Suprapubic skin (tissue), 4 donors: Measurements from ENCODE around the gene TBL2. TPM values are rescaled to one million over a fixed set of nuclear protein-coding genes. Genes with fewer than 3 reads are reported as not detected.
A peak's percentile ranks its signal among the peaks of the same experiment; 100 is the strongest.

Source experiments
- DNase-seq, 2 donors: peaks; one replicate each; pipeline ENCODE4 v3.0.0-alpha.2; 2019; ENCODE audit warnings: low spot score in 2 of 2
- H3K27ac ChIP-seq: fragments of 200-600 bp; sonication (generic); one replicate; pipeline ENCODE4 v1.5.1; 2019
- H3K27me3 ChIP-seq: fragments of 200-600 bp; sonication (generic); one replicate; pipeline ENCODE4 v1.5.1; 2019
- H3K36me3 ChIP-seq: fragments of 200-600 bp; sonication (generic); one replicate; pipeline ENCODE4 v1.5.1; 2019
- H3K4me1 ChIP-seq: fragments of 200-600 bp; sonication (generic); one replicate; pipeline ENCODE4 v1.5.1; 2019
- H3K4me3 ChIP-seq: fragments of 200-600 bp; sonication (generic); one replicate; pipeline ENCODE4 v1.5.1; 2019; ENCODE audit warnings: mild to moderate bottlenecking
- H3K9me3 ChIP-seq: fragments of 200-600 bp; sonication (generic); one replicate; pipeline ENCODE4 v1.5.1; 2019
- EP300 ChIP-seq: sonication (generic); formaldehyde crosslinking; IDR thresholded peaks from one replicate; pipeline ENCODE4 v1.6.1; 2017; ENCODE audit warnings: antibody characterized with exemption
- POLR2A ChIP-seq, 2 donors: fragments of 450-650 bp; IDR thresholded peaks; one replicate each; pipeline ENCODE4 v1.6.1; 2017; ENCODE audit warnings: antibody characterized with exemption in 2 of 2, mild to moderate bottlenecking in 2 of 2, moderate library complexity in 2 of 2
- POLR2AphosphoS5 ChIP-seq, 3 donors: sonication (generic); formaldehyde crosslinking; IDR thresholded peaks; one replicate each; pipeline ENCODE4 v1.6.1; 2017; ENCODE audit warnings: antibody characterized with exemption in 3 of 3
- WGBS: methylation state at CpG from one replicate; pipeline ENCODE4 v1.1.5; 2018; 5-methylcytosine and 5-hydroxymethylcytosine counted together
- total RNA-seq, 4 donors: library from RNA; depleted of rRNA; stranded (reverse); fragments of >200 nt; gene quantifications; one replicate each; pipeline ENCODE4 v1.1.0, GENCODE V29; 2016
- TF ChIP-seq, protein P1 (sequence below), 2 donors: fragments of 200-600 bp in 1 of 2; fragments of 450-650 bp in 1 of 2; sonication (generic) in 1 of 2; IDR thresholded peaks; one replicate each; pipeline ENCODE4 v1.5.1; 2016 to 2019; ENCODE audit warnings: antibody characterized with exemption in 2 of 2, mild to moderate bottlenecking in 1 of 2, moderate library complexity in 1 of 2

Gene TBL2
- total RNA-seq = 10 to 100 TPM; 23.3 to 43.3 (median 40.8) TPM

GRCh38 chr7:73578342-73579128 lies at the start of gene TBL2:
TSS of gene TBL2 (minus strand) at chr7:73578579. CDS start at chr7:73578549, 30 bp downstream.
- DNase-seq = peak; percentile 99
- Histone ChIP-seq H3K4me3 (peak within 1 kb of the TSS; percentile 83), H3K36me3 (peaks cover 17% of the 10 kb centered on the region), H3K27me3 (no peaks in the 10 kb centered on the region), H3K9me3 (no peaks in the 10 kb centered on the region), H3K27ac (peak within 1 kb of the TSS; percentile 89), H3K4me1 (peaks cover 28% of the 10 kb centered on the region)
- 0% methylated on average over 7 of the region's 75 CpGs for WGBS
- TF ChIP-seq POLR2AphosphoS5 (IDR thresholded peaks at IDR 0.05) = peak in 1 of 3 donors; percentile 18
- TF ChIP-seq EP300 = no peak
- TF ChIP-seq, protein P1, sequence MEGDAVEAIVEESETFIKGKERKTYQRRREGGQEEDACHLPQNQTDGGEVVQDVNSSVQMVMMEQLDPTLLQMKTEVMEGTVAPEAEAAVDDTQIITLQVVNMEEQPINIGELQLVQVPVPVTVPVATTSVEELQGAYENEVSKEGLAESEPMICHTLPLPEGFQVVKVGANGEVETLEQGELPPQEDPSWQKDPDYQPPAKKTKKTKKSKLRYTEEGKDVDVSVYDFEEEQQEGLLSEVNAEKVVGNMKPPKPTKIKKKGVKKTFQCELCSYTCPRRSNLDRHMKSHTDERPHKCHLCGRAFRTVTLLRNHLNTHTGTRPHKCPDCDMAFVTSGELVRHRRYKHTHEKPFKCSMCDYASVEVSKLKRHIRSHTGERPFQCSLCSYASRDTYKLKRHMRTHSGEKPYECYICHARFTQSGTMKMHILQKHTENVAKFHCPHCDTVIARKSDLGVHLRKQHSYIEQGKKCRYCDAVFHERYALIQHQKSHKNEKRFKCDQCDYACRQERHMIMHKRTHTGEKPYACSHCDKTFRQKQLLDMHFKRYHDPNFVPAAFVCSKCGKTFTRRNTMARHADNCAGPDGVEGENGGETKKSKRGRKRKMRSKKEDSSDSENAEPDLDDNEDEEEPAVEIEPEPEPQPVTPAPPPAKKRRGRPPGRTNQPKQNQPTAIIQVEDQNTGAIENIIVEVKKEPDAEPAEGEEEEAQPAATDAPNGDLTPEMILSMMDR (IDR thresholded peaks at IDR 0.05) = peak in 1 of 2 donors; percentile 9
- TF ChIP-seq POLR2A (IDR thresholded peaks at IDR 0.05) = peak; percentile 65 to 79

DNA sequence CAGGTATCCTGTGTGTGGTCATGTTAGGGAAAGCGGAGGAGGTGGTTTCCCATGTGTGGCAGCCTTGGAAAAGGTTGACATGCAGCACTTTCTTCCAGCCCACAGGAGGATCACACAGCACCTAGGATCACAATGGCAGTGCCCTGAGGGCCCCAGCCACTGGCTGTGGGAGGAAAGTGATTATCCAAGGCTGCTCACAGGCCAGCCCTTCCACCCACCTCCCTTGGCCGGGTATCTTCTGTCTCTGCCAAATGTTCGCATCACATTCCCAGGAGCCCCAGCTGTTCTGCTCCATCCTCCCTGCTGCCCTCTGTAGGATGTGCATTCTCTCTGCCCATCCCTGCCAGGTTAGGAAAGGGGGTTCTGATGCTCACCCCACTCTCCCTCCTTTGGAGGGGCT lies 48.4 kb upstream of the TBL2 start:
- no peak overlapping the region for H3K27ac ChIP-seq
- TF ChIP-seq POLR2A (IDR thresholded peaks at IDR 0.05) (no peak), EP300 (no peak), POLR2AphosphoS5 (IDR thresholded peaks at IDR 0.05) (no peak)
- TF ChIP-seq, protein P1 (IDR thresholded peaks at IDR 0.05) = no peak
- H3K4me3 ChIP-seq = no peak overlapping the region
- H3K36me3 ChIP-seq = no peaks in the 10 kb centered on the region
- no peak for DNase-seq
- 20% methylated on average over 3 of the region's 3 CpGs for WGBS
- peaks cover 29% of the 10 kb centered on the region for H3K4me1 ChIP-seq
- H3K27me3 ChIP-seq = peaks cover 53% of the 10 kb centered on the region
- H3K9me3 ChIP-seq = no peaks in the 10 kb centered on the region

- no peak for DNase-seq
- Histone ChIP-seq H3K36me3 (no peaks in the 10 kb centered on the region), H3K9me3 (no peaks in the 10 kb centered on the region), H3K4me3 (no peak overlapping the region), H3K27ac (no peak overlapping the region), H3K27me3 (peaks cover 54% of the 10 kb centered on the region), H3K4me1 (peaks cover 29% of the 10 kb centered on the region)
- WGBS = 95% methylated on average over 11 of the region's 11 CpGs
- TF ChIP-seq, protein P1 (IDR thresholded peaks at IDR 0.05) = no peak
- no peak for TF ChIP-seq EP300
- TF ChIP-seq POLR2A (IDR thresholded peaks at IDR 0.05) = no peak
- TF ChIP-seq POLR2AphosphoS5 (IDR thresholded peaks at IDR 0.05) = no peak
Observed at GRCh38 chr7:73625276-73625675, 46.9 kb upstream of the TBL2 start.

DNA sequence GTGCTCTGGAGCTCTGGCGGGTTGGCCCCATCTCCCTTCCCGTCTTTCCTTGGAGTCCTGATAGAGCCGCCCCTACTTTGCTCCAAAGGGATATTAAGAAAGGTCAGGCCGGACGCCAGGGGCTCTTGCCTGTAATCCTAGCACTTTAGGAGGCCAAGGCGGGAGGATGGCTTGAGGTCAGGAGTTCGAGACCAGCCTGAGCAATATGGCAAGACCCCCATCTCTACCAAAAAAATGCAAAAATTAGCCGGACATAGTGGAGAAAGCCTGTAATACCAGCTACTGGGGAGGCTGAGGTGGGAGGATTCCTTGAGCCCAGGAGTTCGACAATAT lies 46.3 kb upstream of the TBL2 start:
- Histone ChIP-seq H3K27me3 (peaks cover 54% of the 10 kb centered on the region), H3K4me1 (peaks cover 29% of the 10 kb centered on the region), H3K4me3 (peak overlapping the region; percentile 71), H3K27ac (no peak overlapping the region), H3K9me3 (no peaks in the 10 kb centered on the region), H3K36me3 (no peaks in the 10 kb centered on the region)
- no peak for DNase-seq
- no peak for TF ChIP-seq EP300
- no peak for TF ChIP-seq POLR2A (IDR thresholded peaks at IDR 0.05)
- no peak for TF ChIP-seq POLR2AphosphoS5 (IDR thresholded peaks at IDR 0.05)
- TF ChIP-seq, protein P1 (IDR thresholded peaks at IDR 0.05) = no peak
- 71% methylated on average over 5 of the region's 9 CpGs for WGBS

GRCh38 chr7:73623798-73624668 lies 45.7 kb upstream of the TBL2 start, which contains the start of gene MLXIPL:
TSS of gene MLXIPL (minus strand) at chr7:73624522. CDS start at chr7:73624492, 30 bp downstream.
- Histone ChIP-seq H3K4me3 (peak within 1 kb of the TSS; percentile 71), H3K36me3 (no peaks in the 10 kb centered on the region), H3K4me1 (peaks cover 29% of the 10 kb centered on the region), H3K27me3 (peaks cover 54% of the 10 kb centered on the region), H3K27ac (peak within 1 kb of the TSS; percentile 40), H3K9me3 (no peaks in the 10 kb centered on the region)
- WGBS = 4% methylated on average over 58 of the region's 80 CpGs
- peak; percentile 80 to 91 for DNase-seq
- no peak for TF ChIP-seq POLR2A (IDR thresholded peaks at IDR 0.05)
- TF ChIP-seq, protein P1 (IDR thresholded peaks at IDR 0.05) = no peak
- no peak for TF ChIP-seq EP300
- TF ChIP-seq POLR2AphosphoS5 (IDR thresholded peaks at IDR 0.05) = no peak
